HG03159 (cell line): Measurements from ENCODE around the gene BST1.
"Not testable (repeated sequence)": the region's sequence is repeated elsewhere in the genome, so short reads cannot be mapped to it uniquely, and the experiment has no call there.

Experiments
- ATAC-seq: cut with Tn5 transposase; IDR thresholded peaks from one replicate; pipeline ENCODE4 v1.9.1; 2021; ENCODE audit warnings: mild to moderate bottlenecking, moderate library complexity; ENCODE audit not compliant: unreplicated experiment

The BST1 gene

GRCh38 chr4:15740764-15741404 lies 38.0 kb downstream of the BST1 start:
- ATAC-seq = no peak

- no peak for ATAC-seq
Observed at GRCh38 chr4:15742083-15742582, 39.3 kb downstream of the BST1 start.

GRCh38 chr4:15742637-15743036 lies 39.8 kb downstream of the BST1 start:
- ATAC-seq = no peak

- no peak for ATAC-seq
Observed at GRCh38 chr4:15744016-15744545, 41.2 kb downstream of the BST1 start.

- no peak for ATAC-seq
Observed at GRCh38 chr4:15746110-15746509, 43.2 kb downstream of the BST1 start.

- ATAC-seq = no peak
Observed at GRCh38 chr4:15749001-15749400, 46.1 kb downstream of the BST1 start.

GRCh38 chr4:15751153-15751552 lies 48.3 kb downstream of the BST1 start:
- no peak for ATAC-seq

- no peak for ATAC-seq
Observed at GRCh38 chr4:15753081-15753480, 50.2 kb downstream of the BST1 start.

- ATAC-seq = no peak
Observed at GRCh38 chr4:15753786-15754185, 50.9 kb downstream of the BST1 start.

GRCh38 chr4:15754323-15754722 lies 51.5 kb downstream of the BST1 start:
- ATAC-seq = no peak

GRCh38 chr4:15755321-15756155 lies 52.7 kb downstream of the BST1 start:
- ATAC-seq = peak; percentile 30

GRCh38 chr4:15756361-15756861 lies 53.5 kb downstream of the BST1 start:
- peak; percentile 89 for ATAC-seq

- no peak for ATAC-seq
Observed at GRCh38 chr4:15757054-15757453, 54.2 kb downstream of the BST1 start.

- no peak for ATAC-seq
Observed at GRCh38 chr4:15758294-15758693, 55.4 kb downstream of the BST1 start.

- ATAC-seq = not testable (repeated sequence)
Observed at GRCh38 chr4:15762460-15762859, 59.6 kb downstream of the BST1 start.

GRCh38 chr4:15765391-15765790 lies 62.5 kb downstream of the BST1 start:
- no peak for ATAC-seq

- no peak for ATAC-seq
Observed at GRCh38 chr4:15765910-15766697, 63.2 kb downstream of the BST1 start.

GRCh38 chr4:15766821-15767220 lies 64.0 kb downstream of the BST1 start:
- ATAC-seq = no peak

- ATAC-seq = no peak
Observed at GRCh38 chr4:15769202-15769601, 66.3 kb downstream of the BST1 start.

- peak; percentile 72 for ATAC-seq
Observed at GRCh38 chr4:15771216-15772058, 68.6 kb downstream of the BST1 start.
